GM21723 (cell line): Measurements from ENCODE around the gene OST4.
"Not testable (repeated sequence)": the region's sequence is repeated elsewhere in the genome, so short reads cannot be mapped to it uniquely, and the experiment has no call there.

ENCODE experiments used
- ATAC-seq: cut with Tn5 transposase; IDR thresholded peaks from one replicate; pipeline ENCODE4 v1.9.1; 2021; ENCODE audit warnings: mild to moderate bottlenecking, moderate library complexity; ENCODE audit not compliant: unreplicated experiment

The OST4 gene

GRCh38 chr2:27071277-27071989 lies at the start of gene OST4:
Gene OST4 (minus strand): TSS chr2:27071654.
- peak; percentile 89 for ATAC-seq

GRCh38 chr2:27119330-27119670 lies 47.8 kb upstream of the OST4 start:
- not testable (repeated sequence) for ATAC-seq

GRCh38 chr2:27118525-27119329 lies 47.3 kb upstream of the OST4 start, which contains the start of gene CGREF1:
Gene CGREF1 (minus strand): TSS chr2:27119128. CDS start chr2:27104366, 14,762 bp downstream.
- ATAC-seq = no peak

- no peak for ATAC-seq
Measured at GRCh38 chr2:27117995-27118524, 46.6 kb upstream of the OST4 start.

- ATAC-seq = no peak
Measured at GRCh38 chr2:27115519-27115918, 44.1 kb upstream of the OST4 start.

- ATAC-seq = not testable (repeated sequence)
Measured at GRCh38 chr2:27111392-27112078, 40.1 kb upstream of the OST4 start.

GRCh38 chr2:27110603-27111352 lies 39.3 kb upstream of the OST4 start:
- ATAC-seq = not testable (repeated sequence)

GRCh38 chr2:27109083-27109482 lies 37.6 kb upstream of the OST4 start:
- no peak for ATAC-seq

- no peak for ATAC-seq
Measured at GRCh38 chr2:27108221-27108620, 36.8 kb upstream of the OST4 start.

GRCh38 chr2:27105981-27106380 lies 34.5 kb upstream of the OST4 start:
- no peak for ATAC-seq

- ATAC-seq = no peak
Measured at GRCh38 chr2:27102329-27102728, 30.9 kb upstream of the OST4 start.

- ATAC-seq = no peak
Measured at GRCh38 chr2:27100036-27100435, 28.6 kb upstream of the OST4 start.

GRCh38 chr2:27099334-27099955 lies 28.0 kb upstream of the OST4 start:
- ATAC-seq = no peak

GRCh38 chr2:27097341-27097740 lies 25.9 kb upstream of the OST4 start:
- no peak for ATAC-seq

- no peak for ATAC-seq
Measured at GRCh38 chr2:27096748-27097297, 25.4 kb upstream of the OST4 start.

GRCh38 chr2:27095745-27096651 lies 24.5 kb upstream of the OST4 start:
- peak; percentile 75 for ATAC-seq

GRCh38 chr2:27095427-27095744 lies 23.9 kb upstream of the OST4 start:
- ATAC-seq = no peak

GRCh38 chr2:27094353-27094984 lies 23.0 kb upstream of the OST4 start:
- no peak for ATAC-seq
